Activated CD4-positive, alpha-beta T cell treated with anti-CD3 and anti-CD28 coated beads, Interleukin-2, amount 50 U/mL, for 24 hours (primary cell): ENCODE data around the gene HES3.

Experiments
- DNase-seq, 2 donors: peaks; one replicate each; pipeline ENCODE4 v3.0.0-alpha.2; 2020; ENCODE audit warnings: low read depth in 1 of 2, low spot score in 1 of 2

HES3 gene

GRCh38 chr1:6245086-6245868 is 1.3 kb downstream of the HES3 start:
- peak; percentile 57 to 65 for DNase-seq

GRCh38 chr1:6245869-6246496 is 2.0 kb downstream of the HES3 start:
- peak in 1 of 2 donors; percentile 29 for DNase-seq

GRCh38 chr1:6246497-6247467 is 2.8 kb downstream of the HES3 start:
- peak; percentile 73 to 77 for DNase-seq

GRCh38 chr1:6247651-6248050 is 3.7 kb downstream of the HES3 start:
- no peak for DNase-seq

- no peak for DNase-seq
These were observed 4.3 kb downstream of the HES3 start for GRCh38 chr1:6248161-6248776.

- DNase-seq = no peak
These were observed 5.2 kb downstream of the HES3 start for GRCh38 chr1:6248932-6249738.

- no peak for DNase-seq
These were observed 6.0 kb downstream of the HES3 start for GRCh38 chr1:6249739-6250689.

GRCh38 chr1:6251233-6251632 is 7.3 kb downstream of the HES3 start:
- DNase-seq = no peak

- DNase-seq = no peak
These were observed 7.8 kb downstream of the HES3 start for GRCh38 chr1:6251681-6252373.

- no peak for DNase-seq
These were observed 8.4 kb downstream of the HES3 start for GRCh38 chr1:6252374-6252710.

GRCh38 chr1:6253380-6253779 is 9.4 kb downstream of the HES3 start:
- DNase-seq = no peak

- no peak for DNase-seq
These were observed 10.7 kb downstream of the HES3 start for GRCh38 chr1:6254691-6255090.

- no peak for DNase-seq
These were observed 12.7 kb downstream of the HES3 start for GRCh38 chr1:6256645-6257044.

GRCh38 chr1:6257541-6258069 is 13.6 kb downstream of the HES3 start:
- no peak for DNase-seq

- DNase-seq = no peak
These were observed 14.7 kb downstream of the HES3 start for GRCh38 chr1:6258675-6259074.

GRCh38 chr1:6259491-6260362 is 15.7 kb downstream of the HES3 start:
- DNase-seq = peak; percentile 42 to 49

- DNase-seq = no peak
These were observed 16.5 kb downstream of the HES3 start for GRCh38 chr1:6260433-6260934.
